Esophagus muscularis mucosa (tissue), 4 donors: ENCODE results near the gene SHTN1.

Source experiments
- CTCF ChIP-seq, 3 experiments: fragments of 200-600 bp in 2 of 3; fragments of 450-650 bp in 1 of 3; sonication (generic) in 2 of 3; IDR thresholded peaks; one replicate each; pipeline ENCODE4 v1.5.1; 2017 to 2019; ENCODE audit warnings: antibody characterized with exemption in 3 of 3, mild to moderate bottlenecking in 2 of 3, moderate library complexity in 1 of 3
- EP300 ChIP-seq: sonication (generic); formaldehyde crosslinking; IDR thresholded peaks from one replicate; pipeline ENCODE4 v1.6.1; 2017; ENCODE audit warnings: antibody characterized with exemption
- POLR2A ChIP-seq: fragments of 450-650 bp; IDR thresholded peaks from one replicate; pipeline ENCODE4 v1.6.1; 2017; ENCODE audit warnings: antibody characterized with exemption, moderate library complexity, mild to moderate bottlenecking, low read depth

DNA sequence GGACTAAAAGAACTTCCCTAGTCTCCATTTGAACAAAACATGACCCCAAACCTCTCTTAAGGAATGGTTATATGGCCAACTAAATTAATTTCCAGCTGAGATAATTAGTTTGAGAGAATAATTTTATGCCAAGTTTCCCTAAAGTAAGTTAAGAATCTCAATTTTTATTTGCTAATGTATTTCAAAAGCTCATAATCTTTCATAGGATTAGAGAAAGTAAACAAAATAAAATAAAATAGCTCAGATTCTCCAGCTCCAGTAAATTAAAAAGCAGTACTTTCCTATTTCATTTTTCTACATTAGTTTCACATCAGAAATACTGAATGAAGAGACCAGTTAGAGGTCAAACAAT lies 111.3 kb downstream of the SHTN1 start:
- TF ChIP-seq CTCF (IDR thresholded peaks at IDR 0.05), result no peak
- TF ChIP-seq EP300, result no peak
- no peak for TF ChIP-seq POLR2A
